C4-2B (cell line): ENCODE results near the gene FHOD3.

Source experiments
- CTCF ChIP-seq: fragments of 450-650 bp; conservative IDR thresholded peaks from 2 replicates; pipeline ENCODE4 v1.5.1; 2017; ENCODE audit warnings: mild to moderate bottlenecking
- ZFX ChIP-seq: fragments of 450-650 bp; IDR thresholded peaks from 2 replicates; pipeline ENCODE4 v1.6.1; 2017

GRCh38 chr18:36459203-36459602 is 161.7 kb downstream of the FHOD3 start:
- TF ChIP-seq CTCF: no peak
- TF ChIP-seq ZFX: no peak
